Neural cell (in vitro differentiated cells): ENCODE measurements around the gene NOTCH2NLA.
"Not testable (repeated sequence)": the region's sequence is repeated elsewhere in the genome, so short reads cannot be mapped to it uniquely, and the experiment has no call there.

Experiments
- CTCF ChIP-seq: fragments of 450-650 bp; IDR thresholded peaks from 2 replicates; pipeline ENCODE4 v1.5.1; 2014; ENCODE audit warnings: antibody characterized with exemption, mild to moderate bottlenecking, moderate library complexity; ENCODE audit not compliant: poor library complexity, severe bottlenecking
- EP300 ChIP-seq: fragments of 450-650 bp; conservative IDR thresholded peaks from 2 replicates; pipeline ENCODE4 v1.6.1; 2014; ENCODE audit warnings: antibody characterized with exemption, mild to moderate bottlenecking, moderate library complexity; ENCODE audit not compliant: poor library complexity, severe bottlenecking
- EZH2 ChIP-seq: fragments of 200-600, 300-800 bp; shearing (Covaris generic), sonication (generic); IDR thresholded peaks from 2 replicates; pipeline ENCODE4 v1.6.1; 2014; ENCODE audit warnings: antibody characterized with exemption, low read length, borderline replicate concordance, mild to moderate bottlenecking; ENCODE audit not compliant: insufficient read depth, poor library complexity, severe bottlenecking
- POLR2AphosphoS5 ChIP-seq: IDR thresholded peaks from 2 replicates; pipeline ENCODE4 v1.6.1; 2012
- SMC3 ChIP-seq: fragments of 450-650 bp; conservative IDR thresholded peaks from 2 replicates; pipeline ENCODE4 v1.6.1; 2014; ENCODE audit warnings: antibody characterized with exemption, mild to moderate bottlenecking, moderate library complexity; ENCODE audit not compliant: poor library complexity
- TF ChIP-seq, protein P1 (sequence below): IDR thresholded peaks from 2 replicates; pipeline ENCODE4 v1.6.1; 2012; ENCODE audit warnings: borderline replicate concordance

DNA sequence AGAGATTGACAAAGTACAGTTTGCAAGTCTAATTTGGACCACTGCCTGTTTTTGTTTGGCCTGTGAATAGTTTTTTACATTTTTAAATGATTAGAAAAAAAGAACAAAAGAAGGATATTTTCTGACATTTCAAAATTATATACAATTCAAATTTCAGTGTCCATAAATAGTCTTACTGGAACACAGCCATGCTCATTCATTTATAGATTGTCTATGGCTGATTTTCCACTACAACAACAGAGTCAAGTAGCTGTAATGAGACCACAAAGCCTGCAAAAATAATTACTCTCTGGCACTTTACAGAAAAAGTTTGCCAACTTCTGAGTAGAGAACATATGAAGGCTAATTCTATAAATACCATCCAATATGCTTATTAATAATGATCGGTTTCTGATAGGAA is 61.1 kb downstream of the NOTCH2NLA start:
- not testable (repeated sequence) for TF ChIP-seq POLR2AphosphoS5, EP300, CTCF, EZH2, SMC3
- TF ChIP-seq, protein P1, sequence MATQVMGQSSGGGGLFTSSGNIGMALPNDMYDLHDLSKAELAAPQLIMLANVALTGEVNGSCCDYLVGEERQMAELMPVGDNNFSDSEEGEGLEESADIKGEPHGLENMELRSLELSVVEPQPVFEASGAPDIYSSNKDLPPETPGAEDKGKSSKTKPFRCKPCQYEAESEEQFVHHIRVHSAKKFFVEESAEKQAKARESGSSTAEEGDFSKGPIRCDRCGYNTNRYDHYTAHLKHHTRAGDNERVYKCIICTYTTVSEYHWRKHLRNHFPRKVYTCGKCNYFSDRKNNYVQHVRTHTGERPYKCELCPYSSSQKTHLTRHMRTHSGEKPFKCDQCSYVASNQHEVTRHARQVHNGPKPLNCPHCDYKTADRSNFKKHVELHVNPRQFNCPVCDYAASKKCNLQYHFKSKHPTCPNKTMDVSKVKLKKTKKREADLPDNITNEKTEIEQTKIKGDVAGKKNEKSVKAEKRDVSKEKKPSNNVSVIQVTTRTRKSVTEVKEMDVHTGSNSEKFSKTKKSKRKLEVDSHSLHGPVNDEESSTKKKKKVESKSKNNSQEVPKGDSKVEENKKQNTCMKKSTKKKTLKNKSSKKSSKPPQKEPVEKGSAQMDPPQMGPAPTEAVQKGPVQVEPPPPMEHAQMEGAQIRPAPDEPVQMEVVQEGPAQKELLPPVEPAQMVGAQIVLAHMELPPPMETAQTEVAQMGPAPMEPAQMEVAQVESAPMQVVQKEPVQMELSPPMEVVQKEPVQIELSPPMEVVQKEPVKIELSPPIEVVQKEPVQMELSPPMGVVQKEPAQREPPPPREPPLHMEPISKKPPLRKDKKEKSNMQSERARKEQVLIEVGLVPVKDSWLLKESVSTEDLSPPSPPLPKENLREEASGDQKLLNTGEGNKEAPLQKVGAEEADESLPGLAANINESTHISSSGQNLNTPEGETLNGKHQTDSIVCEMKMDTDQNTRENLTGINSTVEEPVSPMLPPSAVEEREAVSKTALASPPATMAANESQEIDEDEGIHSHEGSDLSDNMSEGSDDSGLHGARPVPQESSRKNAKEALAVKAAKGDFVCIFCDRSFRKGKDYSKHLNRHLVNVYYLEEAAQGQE: not testable (repeated sequence)
